ENCODE results near the gene XAGE3. TPM values are rescaled to one million over a fixed set of nuclear protein-coding genes. Genes with fewer than 3 reads are reported as not detected.

The XAGE3 gene
- total RNA-seq, 6 experiments from 2014 or later: not detected

GRCh38 chrX:52830551-52830950 lies 37.3 kb downstream of the XAGE3 start:
- WGBS (ENCODE audit: insufficient coverage, low coverage, low lambda C conversion rate, missing lambda C conversion rate): 11% methylated on average over 2 of the region's 3 CpGs
- TF ChIP-seq CTCF (IDR thresholded peaks at IDR 0.05) (no peak), POLR2A (IDR thresholded peaks at IDR 0.05) (no peak)
- Histone ChIP-seq H3K9me3 (no peaks in the 10 kb centered on the region), H3K4me3 (no peak overlapping the region), H3K4me1 (no peaks in the 10 kb centered on the region), H3K27me3 (peaks cover 0 to 6% of the 10 kb centered on the region in 2 donors), H3K36me3 (no peaks in the 10 kb centered on the region), H3K27ac (no peak overlapping the region)
- DNase-seq (no peak), ATAC-seq (no peak)
- intact Hi-C loops (cut with DNase I): no loop called here

- Histone ChIP-seq H3K4me3 (no peak overlapping the region), H3K27me3 (no peaks in the 10 kb centered on the region), H3K4me1 (no peaks in the 10 kb centered on the region), H3K9me3 (no peaks in the 10 kb centered on the region), H3K36me3 (no peaks in the 10 kb centered on the region), H3K27ac (no peak overlapping the region)
- intact Hi-C loops (cut with DNase I): no loop called here
- TF ChIP-seq CTCF (IDR thresholded peaks at IDR 0.05) (no peak), POLR2A (IDR thresholded peaks at IDR 0.05) (no peak)
- DNase-seq (no peak), ATAC-seq (no peak)
- 41% methylated on average over 2 of the region's 2 CpGs for WGBS (ENCODE audit: insufficient coverage, low coverage, low lambda C conversion rate, missing lambda C conversion rate)
These were observed 43.3 kb downstream of the XAGE3 start for GRCh38 chrX:52824608-52825007.

- WGBS (ENCODE audit: insufficient coverage, low coverage, low lambda C conversion rate, missing lambda C conversion rate): 66% methylated on average over 11 of the region's 11 CpGs
- TF ChIP-seq CTCF (IDR thresholded peaks at IDR 0.05) (no peak), POLR2A (IDR thresholded peaks at IDR 0.05) (no peak)
- Histone ChIP-seq H3K4me3 (no peak overlapping the region), H3K36me3 (no peaks in the 10 kb centered on the region), H3K9me3 (no peaks in the 10 kb centered on the region), H3K27ac (no peak overlapping the region), H3K4me1 (no peaks in the 10 kb centered on the region), H3K27me3 (no peaks in the 10 kb centered on the region)
- ATAC-seq (no peak), DNase-seq (no peak)
- intact Hi-C loops (cut with DNase I): no loop called here
These were observed 46.7 kb downstream of the XAGE3 start for GRCh38 chrX:52821079-52821760.

- intact Hi-C loops (cut with DNase I): no loop called here
- Histone ChIP-seq H3K27me3 (no peaks in the 10 kb centered on the region), H3K36me3 (no peaks in the 10 kb centered on the region), H3K4me1 (no peaks in the 10 kb centered on the region), H3K4me3 (no peak overlapping the region), H3K9me3 (no peaks in the 10 kb centered on the region), H3K27ac (no peak overlapping the region)
- DNase-seq (no peak), ATAC-seq (no peak)
- TF ChIP-seq POLR2A (IDR thresholded peaks at IDR 0.05) (no peak), CTCF (IDR thresholded peaks at IDR 0.05) (no peak)
- WGBS (ENCODE audit: insufficient coverage, low coverage, low lambda C conversion rate, missing lambda C conversion rate): 36% methylated on average over 2 of the region's 4 CpGs
These were observed 48.1 kb downstream of the XAGE3 start for GRCh38 chrX:52819788-52820187.

Other genes with a start within 250 kb of the XAGE3 start
- not detected for gene SSX7, start 213.2 kb downstream of the XAGE3 start, total RNA-seq
- gene SSX2, start 160.9 kb downstream of the XAGE3 start, total RNA-seq: not detected
- not detected for gene SSX2B, start 116.8 kb downstream of the XAGE3 start, total RNA-seq
- gene SPANXN5, start 70.7 kb downstream of the XAGE3 start, total RNA-seq: not detected
- gene XAGE5, start 56.8 kb downstream of the XAGE3 start, total RNA-seq: not detected
- 10 to 100 TPM in 1 of 6 experiments, 1 to 10 TPM in 5; 2.6 to 12.4 (median 4.0) TPM for gene FAM156B, start 29.2 kb upstream of the XAGE3 start, total RNA-seq
- 1 to 10 TPM; 4.5 to 9.7 (median 6.7) TPM for gene FAM156A, start 90.4 kb upstream of the XAGE3 start, total RNA-seq
- under 1 TPM in 3 of 6 experiments, not detected in 3; 0.13 to 0.51 (median 0.23) TPM for gene GPR173, start 180.7 kb upstream of the XAGE3 start, total RNA-seq
- 1 to 10 TPM; 2.8 to 8.8 (median 4.9) TPM for gene TSPYL2, start 214.3 kb upstream of the XAGE3 start, total RNA-seq
- 1 to 10 TPM; 2.2 to 6.1 (median 4.0) TPM for gene KANTR, start 226.1 kb upstream of the XAGE3 start, total RNA-seq

Data from right lobe of liver (tissue), 6 donors.